Gastroesophageal sphincter (tissue), 4 donors: ENCODE measurements around the gene SMG5. TPM values are rescaled to one million over a fixed set of nuclear protein-coding genes. Genes with fewer than 3 reads are reported as not detected.

Source experiments
- ATAC-seq: fragments of 150-250 bp; one replicate; pipeline ENCODE4 v1.9.1; 2016; ENCODE audit warnings: mild to moderate bottlenecking, moderate library complexity
- H3K27ac ChIP-seq, 4 donors: fragments of 200-600 bp; sonication (generic) in 3 of 4; 1 replicate in 3 of 4; 2 replicates in 1 of 4; pipeline ENCODE4 v1.5.1; 2016 to 2019
- H3K27me3 ChIP-seq: fragments of 200-600 bp; sonication (generic); one replicate; pipeline ENCODE4 v1.5.1; 2019
- H3K36me3 ChIP-seq, 2 donors: fragments of 200-600 bp; sonication (generic); one replicate each; pipeline ENCODE4 v1.5.1; 2019; ENCODE audit warnings: control low read depth in 1 of 2
- H3K4me1 ChIP-seq, 3 donors: fragments of 200-600 bp; sonication (generic); 1 replicate in 2 of 3; 2 replicates in 1 of 3; pipeline ENCODE4 v1.5.1; 2016 to 2019; ENCODE audit warnings: control low read depth in 2 of 3
- H3K4me3 ChIP-seq, 2 donors: fragments of 200-600 bp; sonication (generic); one replicate each; pipeline ENCODE4 v1.5.1; 2019; ENCODE audit warnings: mild to moderate bottlenecking in 1 of 2, moderate library complexity in 1 of 2
- H3K9me3 ChIP-seq, 3 donors: fragments of 200-600 bp; sonication (generic); one replicate each; pipeline ENCODE4 v1.5.1; 2017 to 2019; ENCODE audit warnings: control low read depth in 2 of 3
- EP300 ChIP-seq: sonication (generic); formaldehyde crosslinking; IDR thresholded peaks from one replicate; pipeline ENCODE4 v1.6.1; 2017; ENCODE audit warnings: antibody characterized with exemption, mild to moderate bottlenecking
- POLR2A ChIP-seq, 2 donors: fragments of 450-650 bp; IDR thresholded peaks; one replicate each; pipeline ENCODE4 v1.6.1; 2017; ENCODE audit warnings: antibody characterized with exemption in 2 of 2, mild to moderate bottlenecking in 2 of 2, moderate library complexity in 1 of 2
- POLR2AphosphoS5 ChIP-seq: sonication (generic); formaldehyde crosslinking; IDR thresholded peaks from one replicate; pipeline ENCODE4 v1.6.1; 2017; ENCODE audit warnings: antibody characterized with exemption
- WGBS, 2 donors: methylation state at CpG; one replicate each; pipeline ENCODE4 v1.1.5; 2018; ENCODE audit warnings: low coverage in 1 of 2; 5-methylcytosine and 5-hydroxymethylcytosine counted together
- total RNA-seq, 4 donors: library from RNA; depleted of rRNA; stranded (reverse); fragments of >200 nt; gene quantifications; one replicate each; pipeline ENCODE4 v1.1.0, GENCODE V29; 2016
- TF ChIP-seq, protein P1 (sequence below), 4 experiments: fragments of 200-600 bp in 2 of 4; fragments of 450-650 bp in 2 of 4; sonication (generic) in 1 of 4; IDR thresholded peaks; one replicate each; pipeline ENCODE4 v1.5.1; 2017 to 2019; ENCODE audit warnings: antibody characterized with exemption in 4 of 4, mild to moderate bottlenecking in 2 of 4, moderate library complexity in 2 of 4

Gene SMG5
- total RNA-seq, 4 donors from 2014 or later = 60.2 to 106 (median 69.1) TPM

DNA sequence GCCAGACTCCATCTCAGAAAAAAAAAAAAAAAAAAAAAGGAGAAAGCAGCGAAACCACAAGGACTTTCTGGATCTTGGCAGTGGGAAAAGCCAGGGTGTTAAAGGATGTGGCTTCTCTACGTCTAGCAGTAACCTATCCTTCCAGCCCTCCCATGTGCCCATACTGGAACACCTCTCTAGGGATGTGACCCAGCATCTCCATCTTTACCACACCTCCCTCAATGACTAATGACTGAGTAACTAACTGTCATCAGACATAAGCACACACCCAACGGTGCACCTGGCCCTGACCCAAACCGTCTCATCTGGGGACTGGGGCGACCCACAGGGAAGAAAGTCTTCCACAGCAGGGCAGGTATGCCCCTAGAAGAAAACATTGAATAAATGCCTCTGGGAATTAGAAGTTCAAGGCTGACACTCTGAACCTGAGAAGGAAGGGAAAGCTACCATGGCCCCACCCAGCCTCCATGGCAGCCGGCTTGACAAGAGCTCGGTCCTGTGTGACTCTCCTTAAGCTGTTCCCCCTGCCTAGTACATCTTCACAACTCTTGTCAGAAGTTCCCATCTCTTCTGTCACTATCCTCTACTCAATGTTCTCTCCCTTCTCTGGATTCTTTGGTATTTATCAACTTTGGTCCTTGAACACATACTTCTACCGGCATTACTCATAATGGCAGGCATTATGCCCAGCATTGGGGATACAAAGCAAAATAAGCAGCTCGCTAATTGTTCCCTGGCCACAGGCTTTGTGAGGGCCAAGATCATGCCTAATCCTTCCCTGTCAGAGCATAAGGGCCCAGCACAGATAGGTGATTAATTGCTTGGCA, 20.0 kb downstream of the SMG5 start:
- Histone ChIP-seq H3K4me1 (no peaks in the 10 kb centered on the region), H3K27me3 (no peaks in the 10 kb centered on the region), H3K4me3 (no peak overlapping the region), H3K27ac (peak overlapping the region in 1 of 4 donors; percentile 11), H3K9me3 (no peaks in the 10 kb centered on the region), H3K36me3 (peaks cover 22 to 99% of the 10 kb centered on the region in 2 donors)
- TF ChIP-seq, protein P1, sequence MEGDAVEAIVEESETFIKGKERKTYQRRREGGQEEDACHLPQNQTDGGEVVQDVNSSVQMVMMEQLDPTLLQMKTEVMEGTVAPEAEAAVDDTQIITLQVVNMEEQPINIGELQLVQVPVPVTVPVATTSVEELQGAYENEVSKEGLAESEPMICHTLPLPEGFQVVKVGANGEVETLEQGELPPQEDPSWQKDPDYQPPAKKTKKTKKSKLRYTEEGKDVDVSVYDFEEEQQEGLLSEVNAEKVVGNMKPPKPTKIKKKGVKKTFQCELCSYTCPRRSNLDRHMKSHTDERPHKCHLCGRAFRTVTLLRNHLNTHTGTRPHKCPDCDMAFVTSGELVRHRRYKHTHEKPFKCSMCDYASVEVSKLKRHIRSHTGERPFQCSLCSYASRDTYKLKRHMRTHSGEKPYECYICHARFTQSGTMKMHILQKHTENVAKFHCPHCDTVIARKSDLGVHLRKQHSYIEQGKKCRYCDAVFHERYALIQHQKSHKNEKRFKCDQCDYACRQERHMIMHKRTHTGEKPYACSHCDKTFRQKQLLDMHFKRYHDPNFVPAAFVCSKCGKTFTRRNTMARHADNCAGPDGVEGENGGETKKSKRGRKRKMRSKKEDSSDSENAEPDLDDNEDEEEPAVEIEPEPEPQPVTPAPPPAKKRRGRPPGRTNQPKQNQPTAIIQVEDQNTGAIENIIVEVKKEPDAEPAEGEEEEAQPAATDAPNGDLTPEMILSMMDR (IDR thresholded peaks at IDR 0.05) = no peak
- TF ChIP-seq POLR2A (IDR thresholded peaks at IDR 0.05) (no peak), POLR2AphosphoS5 (no peak), EP300 (no peak)
- no peak for ATAC-seq
- 61 to 62% methylated on average over 7 of the region's 9 CpGs for WGBS, 2 donors

DNA sequence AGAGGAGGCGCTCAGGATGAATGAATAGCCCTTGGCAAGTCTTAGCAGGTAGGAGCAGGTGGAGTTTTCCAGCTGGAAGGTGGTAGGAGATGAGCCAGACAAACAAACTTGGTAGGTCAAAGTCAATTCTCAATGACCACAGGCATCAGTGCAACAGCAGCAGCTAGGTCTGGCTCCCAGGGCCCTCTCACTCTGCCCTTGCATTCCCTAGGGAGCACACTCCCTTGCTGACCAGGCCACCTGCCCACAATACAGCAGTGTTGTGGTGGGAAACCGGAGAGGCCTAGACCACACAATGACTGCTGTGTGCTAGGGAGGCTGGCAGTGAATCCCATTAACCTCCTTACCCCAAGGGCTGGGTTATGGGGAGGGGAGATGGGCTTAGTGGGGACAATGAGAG, 21.7 kb downstream of the SMG5 start:
- H3K4me3 ChIP-seq = no peak overlapping the region
- no peak for ATAC-seq
- no peak for TF ChIP-seq EP300
- TF ChIP-seq POLR2AphosphoS5 = no peak
- TF ChIP-seq, protein P1 (IDR thresholded peaks at IDR 0.05) = no peak
- no peak for TF ChIP-seq POLR2A (IDR thresholded peaks at IDR 0.05)
- 100% methylated on average over 1 of the region's 2 CpGs for WGBS, 2 donors
- H3K4me1 ChIP-seq = no peaks in the 10 kb centered on the region
- H3K27ac ChIP-seq = no peak overlapping the region
- H3K27me3 ChIP-seq = no peaks in the 10 kb centered on the region
- H3K36me3 ChIP-seq = peaks cover 17 to 99% of the 10 kb centered on the region in 2 donors
- no peaks in the 10 kb centered on the region for H3K9me3 ChIP-seq

DNA sequence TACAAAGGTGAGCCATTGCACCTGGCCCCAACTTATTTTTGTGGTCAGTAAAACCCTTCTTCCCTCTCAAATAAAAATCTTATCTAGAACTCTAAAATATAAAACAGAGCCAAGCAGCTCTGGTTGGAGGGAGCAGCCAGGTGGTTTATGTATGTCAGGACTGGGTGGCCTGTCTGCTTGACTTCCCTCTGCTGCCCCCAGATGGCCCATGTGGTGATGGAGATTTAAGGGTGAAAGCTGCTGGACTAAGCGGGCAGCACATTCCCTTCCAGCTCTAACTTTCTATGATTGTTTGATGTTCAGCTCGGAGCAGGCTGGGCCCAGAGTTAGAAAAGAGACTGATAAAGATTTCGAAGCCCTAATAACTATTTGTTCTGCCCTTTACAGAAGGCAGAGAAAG, 22.8 kb downstream of the SMG5 start:
- Histone ChIP-seq H3K27me3 (no peaks in the 10 kb centered on the region), H3K9me3 (no peaks in the 10 kb centered on the region), H3K27ac (no peak overlapping the region), H3K36me3 (peaks cover 17 to 99% of the 10 kb centered on the region in 2 donors), H3K4me3 (no peak overlapping the region), H3K4me1 (no peaks in the 10 kb centered on the region)
- TF ChIP-seq POLR2AphosphoS5 (no peak), POLR2A (IDR thresholded peaks at IDR 0.05) (no peak), EP300 (no peak)
- TF ChIP-seq, protein P1 (IDR thresholded peaks at IDR 0.05) = no peak
- WGBS, 2 donors = 57 to 71% methylated on average over 2 of the region's 3 CpGs
- ATAC-seq = no peak

DNA sequence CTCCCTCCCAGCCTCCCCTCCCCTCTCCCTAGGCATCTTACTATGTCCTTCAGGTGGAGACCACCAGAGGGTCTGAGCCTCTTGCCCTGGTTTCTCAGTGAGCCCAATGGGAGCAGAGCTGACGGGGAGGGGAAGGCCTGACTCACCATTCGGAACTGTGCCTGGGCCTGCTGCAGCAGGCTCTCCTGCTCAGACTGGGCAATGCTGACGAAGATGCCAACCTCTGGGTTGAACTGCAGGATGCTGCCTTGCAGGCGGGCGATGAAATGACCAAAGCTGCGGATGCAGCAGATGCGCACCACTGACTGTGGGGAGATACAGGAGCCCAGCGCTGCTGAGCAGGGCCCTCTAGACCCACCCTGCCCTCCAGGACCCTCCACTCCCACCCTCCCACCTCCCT, 23.8 kb downstream of the SMG5 start:
- H3K4me3 ChIP-seq = no peak overlapping the region
- no peaks in the 10 kb centered on the region for H3K27me3 ChIP-seq
- no peak for ATAC-seq
- no peaks in the 10 kb centered on the region for H3K9me3 ChIP-seq
- TF ChIP-seq EP300 = no peak
- TF ChIP-seq, protein P1 (IDR thresholded peaks at IDR 0.05) = no peak
- no peak for TF ChIP-seq POLR2AphosphoS5
- TF ChIP-seq POLR2A (IDR thresholded peaks at IDR 0.05) = no peak
- no CpG with 5 or more reads among the region's 8 CpGs for WGBS, 2 donors
- H3K4me1 ChIP-seq = no peaks in the 10 kb centered on the region
- peaks cover 17 to 100% of the 10 kb centered on the region in 2 donors for H3K36me3 ChIP-seq
- H3K27ac ChIP-seq = no peak overlapping the region

DNA sequence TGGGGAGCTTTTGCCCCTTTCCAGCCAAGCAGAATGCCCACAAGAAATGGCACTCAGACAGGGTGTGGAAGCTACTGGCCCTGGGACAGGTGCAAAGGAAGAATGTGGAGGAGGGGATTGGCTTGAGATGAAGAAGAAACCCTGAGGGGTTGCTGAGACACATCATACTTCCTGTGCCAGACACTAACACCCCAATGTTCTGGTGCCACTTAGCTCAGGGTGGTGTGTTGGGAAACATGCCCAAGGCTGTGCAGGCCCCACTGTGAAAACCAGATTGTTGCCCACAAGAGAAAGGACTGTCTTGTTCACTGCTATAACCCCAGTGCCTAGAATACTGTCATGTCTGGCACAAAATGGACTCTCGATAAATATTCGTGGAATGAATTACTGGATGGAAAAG, 24.9 kb downstream of the SMG5 start:
- TF ChIP-seq POLR2A (IDR thresholded peaks at IDR 0.05) (no peak), EP300 (no peak), POLR2AphosphoS5 (no peak)
- TF ChIP-seq, protein P1 (IDR thresholded peaks at IDR 0.05) = no peak
- WGBS, 2 donors = 58% methylated on average over 2 of the region's 2 CpGs; no CpG with 5 or more reads in 1 of the 2 donors
- H3K27me3 ChIP-seq = no peaks in the 10 kb centered on the region
- H3K36me3 ChIP-seq = peaks cover 17 to 100% of the 10 kb centered on the region in 2 donors
- H3K4me1 ChIP-seq = no peaks in the 10 kb centered on the region
- H3K4me3 ChIP-seq = no peak overlapping the region
- no peaks in the 10 kb centered on the region for H3K9me3 ChIP-seq
- no peak overlapping the region for H3K27ac ChIP-seq
- ATAC-seq = no peak
